CD4-positive, alpha-beta T cell treated with Interleukin-15 for 4 hours (primary cell): ENCODE data around the gene TICRR.

Experiments used
- DNase-seq: peaks from one replicate; pipeline ENCODE4 v3.0.0-alpha.2; 2020; ENCODE audit warnings: low spot score

Gene TICRR

DNA sequence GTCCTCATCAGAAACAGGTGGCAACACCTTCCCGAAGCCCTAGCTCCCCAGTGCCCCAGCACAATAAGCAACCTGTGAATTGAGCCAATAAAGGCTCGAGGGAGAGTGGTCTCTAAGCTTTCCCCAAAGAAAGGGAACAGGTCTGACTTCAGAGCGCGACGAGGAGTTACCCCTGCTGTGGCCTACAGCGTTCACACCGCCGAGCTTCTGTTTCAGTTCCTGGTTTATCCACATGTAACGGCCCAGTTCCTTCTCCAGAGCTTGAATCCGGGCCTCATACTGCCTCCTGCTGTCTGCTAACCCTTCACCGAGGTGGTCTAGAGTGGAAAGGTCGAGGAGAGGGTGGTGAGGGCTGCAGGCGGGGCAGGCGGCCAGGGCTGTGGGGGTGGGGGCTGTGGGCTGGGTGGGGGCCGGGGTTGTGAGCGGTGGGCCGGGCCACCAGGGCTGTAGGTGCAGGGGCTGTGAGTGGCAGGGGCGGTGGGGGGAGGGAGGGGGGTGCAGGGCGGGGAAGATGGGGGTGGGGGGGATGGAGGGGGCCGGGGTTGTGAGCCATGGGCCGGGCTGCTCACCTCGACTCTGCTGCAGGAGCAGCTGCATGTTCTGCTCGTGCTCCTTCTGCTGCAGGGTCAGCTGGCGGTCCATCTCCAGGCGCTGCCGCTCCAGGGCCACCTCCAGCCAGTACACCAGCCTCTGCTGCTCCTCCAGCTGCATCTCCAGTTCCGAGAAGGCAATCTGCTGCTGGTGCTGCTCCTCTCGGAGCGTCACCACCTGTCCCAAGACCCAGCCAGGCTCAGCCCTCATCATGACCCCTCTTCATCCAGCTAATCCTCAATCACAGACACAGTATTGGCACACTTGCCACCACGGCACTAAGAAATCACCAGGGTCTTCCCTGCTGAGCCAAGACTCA lies 53.8 kb downstream of the TICRR start:
- no peak for DNase-seq

DNA sequence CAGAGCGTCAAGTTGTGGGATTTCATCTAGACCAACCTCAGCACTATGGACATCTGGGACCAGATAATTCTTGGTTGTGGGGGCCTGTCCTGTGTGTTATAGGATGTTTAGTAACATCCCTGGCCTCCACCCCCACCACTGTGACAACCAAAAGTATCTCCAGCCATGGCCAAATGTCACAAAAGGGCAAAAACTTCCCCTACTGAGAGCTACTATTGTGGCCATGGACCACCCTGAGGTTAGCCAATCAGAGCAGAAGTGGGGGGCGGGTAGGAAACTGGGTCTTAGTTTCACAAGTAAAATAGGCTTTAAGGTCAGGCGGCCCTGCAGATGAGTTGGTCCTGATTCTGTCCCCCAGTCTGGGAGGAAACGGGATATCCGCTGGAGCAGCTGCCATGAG lies 54.6 kb downstream of the TICRR start:
- no peak for DNase-seq

DNA sequence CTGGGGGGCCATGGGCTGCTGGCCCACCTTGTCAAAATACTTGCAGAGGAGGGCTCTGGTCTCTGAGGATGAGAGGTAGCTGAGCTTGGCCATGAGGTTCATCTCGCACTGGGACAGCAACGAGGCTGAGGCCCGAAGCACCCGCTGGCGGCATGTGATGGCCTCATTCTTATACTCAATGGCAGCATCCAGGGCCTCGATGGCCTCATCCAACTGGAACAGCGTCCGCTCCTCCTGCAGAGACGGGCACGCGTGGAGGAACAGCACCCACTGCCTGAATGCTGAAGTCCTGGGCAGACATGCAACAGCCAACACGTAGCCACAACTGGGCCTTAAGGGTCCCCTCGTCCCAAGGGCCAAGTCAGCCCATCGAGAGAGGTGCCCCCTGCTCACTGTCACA lies 55.0 kb downstream of the TICRR start:
- DNase-seq = no peak

DNA sequence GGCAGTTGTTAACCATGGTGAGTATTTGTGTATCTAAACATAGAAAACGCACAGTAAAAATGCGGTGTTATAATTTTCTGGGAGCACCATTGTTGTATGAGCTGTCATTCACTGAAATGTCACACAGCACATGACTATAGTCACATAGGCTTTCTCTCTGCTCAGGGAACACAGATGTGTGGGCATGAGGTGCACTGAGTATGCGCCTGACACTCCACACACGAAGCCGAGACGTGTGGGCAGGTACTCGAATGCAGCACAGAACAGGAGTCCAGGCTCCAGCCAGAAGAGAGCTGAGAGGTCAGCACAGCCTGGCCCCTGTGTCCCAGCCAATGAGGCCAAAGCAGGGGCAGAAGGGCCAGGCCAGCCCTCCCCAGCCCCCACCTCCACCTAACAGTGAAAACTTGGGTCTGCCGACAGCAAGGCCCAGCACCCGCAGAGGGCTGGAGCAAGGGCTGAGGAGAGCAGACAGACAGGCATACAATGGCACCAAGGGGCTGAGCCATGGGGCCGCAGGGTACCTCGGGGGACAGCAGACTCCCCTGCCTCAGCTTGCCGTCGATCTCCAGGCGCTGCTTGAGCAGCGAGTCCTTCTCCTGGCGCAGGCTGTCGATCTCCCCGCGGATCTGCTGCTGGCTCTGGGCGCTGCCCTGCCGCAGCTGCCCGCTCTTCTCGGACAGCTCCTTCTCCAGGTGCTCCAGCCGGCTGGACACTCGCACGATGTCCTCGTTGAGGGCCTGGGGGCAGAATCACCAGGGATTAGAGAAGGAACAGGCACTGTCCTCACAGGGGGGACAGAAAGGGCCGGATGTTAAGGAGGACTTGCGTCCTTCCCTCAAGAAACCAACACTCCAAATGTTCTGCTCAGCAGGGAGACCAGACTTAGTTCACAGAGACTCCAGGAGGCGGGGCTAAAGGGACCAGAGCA lies 56.0 kb downstream of the TICRR start:
- DNase-seq = no peak

DNA sequence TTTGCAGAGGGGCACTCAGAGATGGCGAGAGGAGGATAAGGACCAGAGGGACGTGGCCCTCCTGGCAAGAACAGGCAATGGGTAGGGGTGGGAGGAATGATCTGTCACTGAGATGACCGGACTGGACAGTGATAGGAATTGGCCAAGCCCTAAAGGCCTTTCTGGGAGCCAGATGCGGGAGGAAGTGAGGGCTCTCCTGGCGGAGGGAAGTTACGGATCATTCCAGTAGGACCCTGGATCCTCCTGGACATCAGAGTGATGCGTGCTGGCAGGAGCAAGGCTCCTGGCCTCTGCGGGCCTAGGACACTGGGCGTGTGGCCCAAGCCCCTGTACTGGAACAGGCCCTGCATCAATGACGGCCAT lies 56.6 kb downstream of the TICRR start:
- no peak for DNase-seq

DNA sequence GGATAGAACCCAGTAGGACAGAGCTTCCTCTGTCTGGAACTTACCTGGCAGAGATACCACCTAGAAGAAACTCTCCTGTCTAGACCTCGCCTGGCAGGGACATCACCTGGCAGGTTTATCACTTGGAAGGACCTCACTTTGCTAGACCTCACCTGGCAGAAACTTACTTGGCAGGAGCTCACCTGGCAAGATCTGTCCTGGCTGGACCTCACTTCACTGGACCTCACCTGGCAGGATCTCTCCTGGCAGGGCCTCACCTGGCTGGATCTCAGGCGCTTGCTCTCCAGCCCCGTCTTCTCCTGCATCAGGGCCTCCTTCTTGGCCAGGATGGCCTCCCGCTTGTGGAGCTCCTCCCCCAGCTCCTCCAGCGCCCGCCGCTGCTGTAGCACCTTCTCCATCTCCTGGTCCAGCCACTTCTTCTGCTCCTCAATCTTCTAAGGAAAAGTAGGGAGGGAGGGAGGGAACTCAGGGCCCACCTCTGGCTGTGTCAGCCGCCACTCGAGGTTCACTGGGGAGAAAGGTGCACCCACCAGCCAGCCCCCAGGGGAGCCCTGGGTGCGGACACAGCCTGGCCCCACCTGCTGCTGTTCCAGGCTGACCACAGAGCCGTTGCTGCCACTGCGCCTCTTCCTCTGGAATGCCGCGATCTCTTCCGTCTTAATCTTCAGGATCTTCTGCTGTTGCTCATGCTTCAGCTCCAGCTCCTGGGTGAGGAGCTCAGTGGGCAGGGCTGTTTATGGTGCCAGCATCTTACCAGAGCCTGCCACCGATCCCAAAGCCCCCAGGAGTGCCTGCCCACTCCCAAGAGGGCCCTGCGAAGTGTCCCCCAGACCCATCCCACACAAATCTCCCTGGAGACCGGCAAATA lies 57.5 kb downstream of the TICRR start:
- DNase-seq = no peak

DNA sequence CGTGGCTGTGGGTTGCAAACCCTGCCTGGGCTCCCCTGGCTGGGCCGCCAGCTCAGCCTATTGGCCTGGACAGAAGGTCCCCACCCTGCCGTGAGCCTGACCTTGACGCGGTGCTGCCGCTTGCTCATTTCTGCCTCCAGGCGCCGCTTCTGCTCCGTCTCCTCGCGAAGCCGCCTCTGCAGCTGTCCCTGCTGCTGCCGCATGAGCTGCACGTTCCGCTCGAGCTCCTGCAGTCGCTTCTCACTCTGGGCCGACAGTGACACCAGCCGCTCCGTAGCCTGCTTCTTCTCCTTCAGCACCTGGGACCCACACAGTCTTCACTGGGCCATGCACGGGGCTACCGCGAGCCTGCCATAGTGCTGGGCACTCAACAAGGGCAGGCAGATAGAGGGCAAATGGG lies 58.3 kb downstream of the TICRR start:
- no peak for DNase-seq

DNA sequence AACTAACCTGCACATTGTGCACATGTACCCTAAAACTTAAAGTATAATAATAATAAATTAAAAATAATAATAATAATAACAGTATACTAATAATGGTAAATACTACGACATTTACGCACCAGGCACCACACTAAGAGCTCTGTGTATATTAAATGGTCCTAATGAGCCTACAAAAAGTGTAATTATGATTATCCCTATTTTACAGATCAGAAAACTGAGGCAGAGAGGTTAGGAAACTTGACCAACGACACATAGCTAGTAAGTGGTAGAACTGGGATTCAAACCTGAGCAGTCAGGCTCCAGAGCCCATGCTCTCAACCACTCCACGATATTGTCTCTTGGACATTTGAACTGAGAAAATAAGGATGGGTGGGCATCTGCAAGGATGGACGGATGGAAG lies 65.0 kb downstream of the TICRR start:
- no peak for DNase-seq

DNA sequence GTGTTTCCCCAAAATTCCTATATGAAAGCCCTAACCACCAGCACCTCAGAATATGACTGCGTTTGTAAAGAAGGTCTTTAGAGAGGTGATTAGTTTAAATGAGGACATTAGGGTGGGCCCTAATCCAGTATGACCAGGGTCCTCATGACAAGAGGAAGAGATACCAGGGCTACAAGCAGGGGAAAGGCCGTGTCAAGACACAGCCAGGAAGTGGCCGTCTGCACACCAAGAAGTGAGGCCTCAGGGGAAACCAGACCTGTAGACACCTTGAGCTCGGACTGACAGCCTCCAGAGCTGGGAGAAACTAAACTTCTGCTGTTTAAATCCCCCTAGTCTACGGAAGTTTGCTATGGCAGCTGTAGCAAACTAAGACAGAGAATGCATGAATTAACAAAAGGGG lies 65.8 kb downstream of the TICRR start:
- no peak for DNase-seq

DNA sequence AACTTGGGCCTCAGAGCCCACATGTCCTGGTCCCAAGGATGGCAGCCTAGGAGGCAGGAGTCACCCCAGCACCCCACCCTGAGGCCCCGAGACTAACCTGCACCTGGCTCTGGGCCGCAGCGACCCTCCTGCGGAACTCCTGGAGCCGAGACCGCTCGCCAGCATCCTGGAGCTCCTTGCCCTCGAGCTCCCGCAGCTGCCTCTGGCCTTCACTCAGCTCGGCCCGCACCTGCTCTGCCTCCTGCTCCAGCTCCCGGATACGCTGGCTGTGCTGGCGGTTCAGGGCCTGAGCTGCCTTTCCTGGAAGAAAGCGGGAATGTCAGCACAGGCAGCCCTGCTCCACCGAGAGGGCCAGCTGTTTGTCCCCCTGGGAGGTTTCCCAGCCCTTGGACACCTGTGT lies 66.8 kb downstream of the TICRR start:
- no peak for DNase-seq

DNA sequence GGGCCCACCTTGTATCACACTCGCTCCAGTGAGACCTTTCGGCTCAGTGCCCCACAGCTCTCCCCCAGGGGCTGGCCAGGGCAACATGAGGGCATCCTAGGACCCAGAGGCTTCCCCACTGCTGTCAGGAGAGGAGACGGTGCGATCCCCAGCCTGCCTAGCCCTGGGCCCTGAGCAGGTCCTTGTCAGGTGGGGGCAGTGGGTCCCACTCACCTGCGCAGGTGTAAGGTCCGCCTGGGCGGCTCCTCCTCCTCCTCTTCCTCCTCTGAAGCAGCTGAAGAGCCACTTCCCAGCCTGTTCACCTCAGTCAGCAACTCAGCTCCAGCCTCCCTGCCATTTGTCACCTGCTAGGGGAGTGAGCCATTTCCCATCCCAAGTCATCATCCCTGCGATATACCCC lies 70.4 kb downstream of the TICRR start:
- DNase-seq = no peak

DNA sequence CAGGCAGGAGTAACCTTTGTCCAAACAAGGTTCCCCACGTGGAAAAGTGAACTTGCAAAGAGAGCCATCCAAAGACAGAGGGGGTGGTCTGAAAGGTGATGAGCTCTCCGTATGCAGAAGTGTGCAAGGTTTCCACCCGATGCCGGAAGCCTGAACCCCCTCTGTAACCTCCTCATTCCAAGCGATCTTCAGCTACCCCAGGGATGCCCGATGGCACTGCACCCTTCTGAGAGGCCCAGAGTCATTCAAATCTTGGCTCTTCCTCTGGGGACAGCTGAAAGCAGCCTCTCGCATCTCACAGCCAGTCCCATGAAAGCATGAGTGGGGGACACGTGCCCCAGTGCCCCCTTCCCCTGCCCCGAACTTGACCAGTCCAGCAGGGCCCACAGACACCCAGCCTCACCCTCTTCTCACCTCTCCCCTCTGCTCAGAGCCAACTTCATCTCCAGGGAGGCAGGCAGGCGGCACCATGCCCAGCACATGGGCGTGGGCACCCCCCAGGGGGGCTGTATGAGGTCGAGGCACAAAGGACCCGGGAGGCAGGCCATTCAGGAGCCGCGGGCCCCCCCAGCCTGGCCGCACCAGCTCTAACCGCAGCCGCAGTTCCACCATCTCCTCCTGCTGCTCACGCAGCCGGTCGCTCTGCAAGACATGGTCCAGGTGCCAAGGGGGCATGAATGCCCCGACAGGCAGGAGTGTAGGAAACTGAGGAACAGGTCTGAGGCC lies 71.3 kb downstream of the TICRR start:
- no peak for DNase-seq

DNA sequence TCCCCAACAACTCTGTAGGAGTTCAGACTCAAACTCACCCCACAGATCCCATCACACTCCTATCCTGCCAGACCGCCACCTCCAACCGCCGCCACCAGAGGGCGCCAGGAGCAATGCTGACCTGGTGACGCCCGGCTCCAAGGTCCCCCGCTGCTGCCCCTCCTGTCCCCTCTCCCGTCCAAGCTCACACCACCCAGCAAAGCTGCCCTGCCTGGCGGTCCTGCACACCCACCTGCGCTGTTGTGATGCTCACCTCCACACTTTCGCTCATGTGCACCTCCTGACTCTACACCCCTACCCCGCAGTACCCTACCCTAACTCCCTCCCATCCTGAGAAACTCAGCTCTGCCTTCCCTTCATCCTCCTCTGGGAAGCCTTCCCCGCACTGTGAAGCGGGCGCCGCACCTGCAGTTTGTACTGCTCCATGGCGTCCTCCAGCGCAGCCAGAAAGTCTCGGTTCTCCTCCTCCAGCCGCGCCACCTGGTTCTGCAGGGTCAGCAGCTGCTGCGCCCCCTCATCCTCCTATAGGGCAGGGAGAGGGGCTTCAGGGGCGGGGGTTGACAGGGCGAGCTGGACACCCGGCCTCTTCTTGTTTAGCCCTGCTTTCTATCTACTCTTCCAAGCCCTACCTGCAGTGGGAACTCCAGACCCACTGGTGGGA lies 72.1 kb downstream of the TICRR start:
- peak; percentile 47 for DNase-seq

DNA sequence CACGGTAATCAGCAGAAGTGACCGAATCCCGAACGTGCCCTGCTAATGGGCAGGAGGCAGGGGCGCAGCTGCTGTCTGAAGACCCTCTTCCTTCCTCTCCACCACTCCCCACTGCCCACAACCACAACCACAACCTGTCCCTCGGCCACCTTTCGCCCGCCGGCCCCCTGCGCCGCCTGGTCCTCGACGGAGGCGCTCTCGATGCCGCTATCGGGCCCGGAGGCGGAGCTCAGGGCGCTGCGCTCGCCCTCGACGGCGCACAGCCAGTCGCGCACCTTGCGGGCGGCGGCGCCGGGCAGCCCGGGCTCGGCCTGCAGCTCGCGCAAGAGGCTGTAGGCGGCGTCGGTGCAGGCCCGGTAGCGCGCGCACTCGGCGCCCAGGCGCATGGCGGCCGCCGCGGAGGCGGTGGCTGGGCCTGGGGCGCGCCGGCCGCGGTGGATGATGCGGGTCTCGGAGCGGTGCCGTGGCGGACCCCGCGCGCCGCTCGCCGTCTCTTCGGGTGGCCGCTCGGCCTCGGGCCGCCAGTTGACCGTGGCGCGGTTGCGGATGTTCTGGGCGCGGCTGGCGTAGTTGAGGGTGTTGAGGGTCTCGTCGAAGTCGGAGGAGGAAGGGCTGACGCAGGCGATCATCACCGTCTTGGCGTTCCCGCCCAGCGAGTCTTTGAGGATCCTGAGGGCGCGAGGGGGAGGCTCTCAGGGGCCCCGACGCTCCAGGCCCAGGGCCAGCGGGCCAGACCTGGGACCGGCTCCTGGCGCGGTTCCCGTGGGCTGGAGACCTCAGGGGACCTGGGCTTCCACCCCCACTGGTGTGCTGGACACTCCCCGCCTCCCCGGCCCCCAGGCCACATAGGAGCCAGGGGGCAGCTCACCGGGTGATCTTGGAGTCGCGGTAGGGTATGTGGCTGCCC lies 73.1 kb downstream of the TICRR start:
- no peak for DNase-seq

DNA sequence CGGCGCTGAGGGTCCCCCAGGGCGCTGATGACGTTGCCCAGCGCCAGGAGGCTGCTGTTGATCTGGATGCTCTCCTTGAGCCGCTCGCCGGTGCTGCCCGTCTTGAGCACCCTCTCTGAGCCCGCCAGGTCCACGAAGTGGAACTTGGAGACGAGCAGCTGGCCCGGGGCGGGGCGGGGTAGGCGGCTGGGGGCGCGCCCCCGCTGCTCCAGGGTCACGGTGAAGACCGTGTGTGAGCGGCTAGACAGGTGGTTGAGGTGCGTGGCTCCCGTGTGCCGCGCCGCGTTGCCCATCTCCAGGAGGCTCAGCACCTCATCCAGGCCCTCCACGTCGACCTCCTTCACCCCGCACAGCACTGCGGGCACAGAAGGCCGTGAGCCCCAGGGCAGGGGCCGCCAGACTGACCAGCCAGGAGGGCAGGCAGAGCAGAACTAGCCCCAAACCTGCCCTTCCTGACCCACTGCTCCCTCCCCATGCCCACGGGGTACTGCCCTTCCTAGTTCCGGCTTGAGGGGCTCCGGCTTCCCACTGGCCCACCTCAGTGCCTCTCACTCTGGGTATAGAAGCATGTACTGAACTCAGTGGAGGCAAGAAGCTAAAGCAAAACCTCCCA lies 73.8 kb downstream of the TICRR start:
- DNase-seq = no peak

DNA sequence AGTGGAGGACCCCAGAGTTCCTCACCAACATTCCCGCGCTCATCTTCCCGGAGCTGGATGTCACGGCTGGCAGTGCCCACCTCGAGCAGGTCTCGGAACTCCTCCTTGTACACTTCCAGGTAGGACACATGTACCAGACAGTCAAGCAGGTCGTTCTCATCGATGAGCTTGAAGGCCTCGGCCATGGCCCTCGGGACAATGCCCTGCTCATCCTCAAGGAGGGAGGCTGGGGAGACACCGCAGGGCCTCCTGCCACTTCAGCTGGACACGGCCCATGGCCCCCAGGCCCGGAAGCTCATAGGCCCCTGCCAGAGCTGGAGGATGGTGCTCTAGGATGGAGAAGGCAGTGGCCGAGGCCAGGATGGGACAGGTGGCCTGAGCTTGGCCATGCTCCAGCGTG lies 74.4 kb downstream of the TICRR start:
- DNase-seq = no peak

DNA sequence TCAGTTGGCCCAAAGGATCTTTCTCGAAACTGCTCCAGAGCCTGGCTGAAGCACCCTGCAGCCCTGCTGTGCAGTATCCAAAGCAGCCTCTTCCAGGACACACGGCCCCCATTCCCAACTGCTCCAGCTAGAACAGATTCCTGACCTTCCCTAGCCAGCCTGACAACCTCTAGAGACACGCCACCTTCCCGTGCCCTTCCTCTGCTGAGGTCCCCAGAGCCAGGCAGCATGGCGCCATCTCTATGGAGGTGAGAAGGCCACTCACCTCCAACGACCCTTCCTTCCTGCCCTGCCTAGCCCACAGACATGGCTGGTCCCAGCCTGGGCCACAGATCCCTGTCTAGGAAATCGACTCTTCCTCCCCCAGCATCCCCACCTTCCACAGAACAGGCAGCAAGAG lies 76.9 kb downstream of the TICRR start:
- DNase-seq = no peak

DNA sequence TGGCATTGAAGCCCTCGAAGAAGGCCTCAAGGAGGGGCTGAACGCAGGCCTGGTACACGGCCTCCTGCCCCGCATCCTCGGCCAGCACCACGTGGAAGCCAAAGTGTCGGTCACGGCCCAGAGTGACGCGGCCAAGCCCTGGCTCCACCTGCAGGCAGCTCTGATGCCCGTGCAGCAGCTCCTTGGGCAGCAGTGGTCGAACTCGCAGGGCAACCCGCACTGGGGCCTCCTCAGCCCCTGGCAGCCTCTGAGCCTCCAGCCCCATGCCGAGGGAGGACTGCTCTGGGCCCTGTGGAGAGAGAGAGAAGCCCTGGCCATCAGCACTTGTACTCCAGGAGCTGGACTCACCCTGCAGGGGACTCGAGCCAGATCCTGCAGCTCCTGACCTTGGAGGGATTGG lies 77.4 kb downstream of the TICRR start:
- DNase-seq = no peak

DNA sequence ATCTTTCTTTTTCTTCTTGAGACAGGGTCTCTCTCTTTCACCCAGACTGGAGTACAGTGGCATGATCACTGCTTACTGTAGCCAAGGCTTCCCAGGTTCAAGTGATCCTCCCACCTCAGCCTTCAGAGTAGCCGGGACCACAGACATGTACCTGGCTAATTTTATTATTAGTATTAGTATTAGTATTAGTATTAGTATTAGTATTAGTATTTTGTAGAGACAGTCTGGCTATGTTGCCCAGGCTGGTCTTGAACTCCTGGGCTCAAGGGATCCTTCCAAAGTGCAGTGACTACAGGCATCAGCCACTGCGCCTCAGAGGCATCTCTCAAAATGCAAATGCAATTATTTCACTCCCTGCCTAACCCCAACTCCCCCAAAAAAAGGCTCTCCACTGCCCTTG lies 78.3 kb downstream of the TICRR start:
- no peak for DNase-seq
